Measurements from ENCODE around the gene EMSY. TPM values are rescaled to one million over a fixed set of nuclear protein-coding genes. Genes with fewer than 3 reads are reported as not detected.

EMSY gene
- polyA plus RNA-seq, 1 donor = 16.3 TPM

Other genes with a start within 250 kb of the EMSY start
- 14.4 TPM for gene WNT11, start 238.5 kb upstream of the EMSY start, polyA plus RNA-seq
- gene THAP12, start 63.9 kb upstream of the EMSY start, polyA plus RNA-seq = 50.2 TPM
- 5.4 TPM for gene GVQW3, start 63.7 kb upstream of the EMSY start, polyA plus RNA-seq
- gene LRRC32, start 225.7 kb downstream of the EMSY start, polyA plus RNA-seq = 11.6 TPM

All from large intestine (tissue), 1 donor.